GM23338 (cell line): ENCODE data around the gene ZBTB5. TPM values are rescaled to one million over a fixed set of nuclear protein-coding genes. Genes with fewer than 3 reads are reported as not detected.

Experiments
- ATAC-seq: fragments of 200-7000 bp; cut with Tn5 transposase; 3 replicates; pipeline ENCODE4 v1.9.1; 2020
- DNase-seq: peaks from one replicate; pipeline ENCODE4 v3.0.0-alpha.2; 2015; ENCODE audit warnings: low spot score
- H2AFZ ChIP-seq: fragments of 200-600 bp; sonication (generic); 2 replicates; pipeline ENCODE4 v1.8.0; 2016; ENCODE audit warnings: antibody characterized with exemption, mild to moderate bottlenecking, moderate library complexity
- H3F3A ChIP-seq: fragments of 200-600 bp; sonication (generic); replicated peaks from 2 replicates; pipeline ENCODE4 v1.8.0; 2017; ENCODE audit warnings: antibody characterized with exemption, mixed run types, low read depth
- H3K27ac ChIP-seq: fragments of 200-600 bp; sonication (generic); 2 replicates; pipeline ENCODE4 v1.6.1; 2016; ENCODE audit warnings: low read depth
- H3K27me3 ChIP-seq: fragments of 200-600 bp; sonication (generic); 2 replicates; pipeline ENCODE4 v1.8.0; 2016; ENCODE audit warnings: mild to moderate bottlenecking, mixed run types, moderate library complexity; ENCODE audit not compliant: insufficient read depth
- H3K36me3 ChIP-seq: fragments of 200-600 bp; sonication (generic); 2 replicates; pipeline ENCODE4 v1.8.0; 2016; ENCODE audit warnings: mild to moderate bottlenecking; ENCODE audit not compliant: insufficient read depth
- H3K4me1 ChIP-seq: fragments of 200-600 bp; sonication (generic); 2 replicates; pipeline ENCODE4 v1.8.0; 2016; ENCODE audit warnings: mild to moderate bottlenecking, moderate library complexity; ENCODE audit not compliant: insufficient read depth
- H3K4me2 ChIP-seq: fragments of 200-600 bp; sonication (generic); 2 replicates; pipeline ENCODE4 v1.7.1; 2017; ENCODE audit warnings: mixed run types
- H3K4me3 ChIP-seq: fragments of 200-600 bp; sonication (generic); 2 replicates; pipeline ENCODE4 v1.6.1; 2016; ENCODE audit warnings: mixed run types
- H3K79me2 ChIP-seq: fragments of 200-600 bp; sonication (generic); replicated peaks from 2 replicates; pipeline ENCODE4 v1.8.0; 2017; ENCODE audit warnings: mild to moderate bottlenecking; ENCODE audit not compliant: insufficient read depth
- H3K9me2 ChIP-seq: fragments of 200-600 bp; sonication (generic); 2 replicates; pipeline ENCODE4 v1.8.0; 2017; ENCODE audit not compliant: insufficient read depth
- H4K20me1 ChIP-seq: fragments of 200-600 bp; sonication (generic); replicated peaks from 2 replicates; pipeline ENCODE4 v1.8.0; 2017; ENCODE audit warnings: mild to moderate bottlenecking; ENCODE audit not compliant: insufficient read depth
- H3K27ac Mint-ChIP-seq: 2 replicates; pipeline ENCODE4 v1.8.0; 2020; ENCODE audit warnings: inconsistent platforms, mild to moderate bottlenecking, moderate library complexity, mixed read lengths
- H3K27me3 Mint-ChIP-seq: 3 replicates; pipeline ENCODE4 v1.8.0; 2022; ENCODE audit warnings: low read depth, mild to moderate bottlenecking, moderate library complexity, mixed read lengths, inconsistent platforms; ENCODE audit not compliant: insufficient read depth, poor library complexity
- H3K36me3 Mint-ChIP-seq: 3 replicates; pipeline ENCODE4 v1.8.0; 2021; ENCODE audit warnings: low read depth, mild to moderate bottlenecking, inconsistent platforms, moderate library complexity, mixed read lengths
- H3K4me1 Mint-ChIP-seq: 3 replicates; pipeline ENCODE4 v1.8.0; 2020; ENCODE audit warnings: mild to moderate bottlenecking, inconsistent platforms, mixed read lengths
- H3K4me3 Mint-ChIP-seq: 3 replicates; pipeline ENCODE4 v1.8.0; 2021; ENCODE audit warnings: moderate library complexity, mild to moderate bottlenecking, inconsistent platforms, mixed read lengths
- H3K9me3 Mint-ChIP-seq: 3 replicates; pipeline ENCODE4 v1.8.0; 2020; ENCODE audit warnings: moderate library complexity, mild to moderate bottlenecking, inconsistent platforms, mixed read lengths
- CREB1 ChIP-seq: fragments of 250-450 bp; sonication (Bioruptor Pico); IDR thresholded peaks from 2 replicates; pipeline ENCODE4 v1.5.0; 2020; ENCODE audit warnings: low read depth, mild to moderate bottlenecking, moderate library complexity
- CTCF ChIP-seq, 2 experiments: fragments of 200-600 bp in 1 of 2; sonication (generic) in 1 of 2; conservative IDR thresholded peaks; 2 replicates each; pipeline versions ENCODE4 v1.5.1 to v1.6.1; 2016 to 2017; ENCODE audit warnings: antibody characterized with exemption in 2 of 2, low read depth in 2 of 2, mild to moderate bottlenecking in 2 of 2, moderate library complexity in 1 of 2
- ETS1 ChIP-seq: IDR thresholded peaks from 2 replicates; pipeline ENCODE4 v1.6.1; 2016; ENCODE audit warnings: antibody characterized with exemption
- EZH2 ChIP-seq: fragments of 200-600 bp; sonication (generic); IDR thresholded peaks from one replicate; pipeline ENCODE4 v1.8.0; 2017; ENCODE audit warnings: antibody characterized with exemption, mild to moderate bottlenecking, low read depth; ENCODE audit not compliant: unreplicated experiment
- EZH2phosphoT487 ChIP-seq: fragments of 200-600 bp; sonication (generic); IDR thresholded peaks from one replicate; pipeline ENCODE4 v1.8.1; 2018; ENCODE audit warnings: antibody characterized with exemption; ENCODE audit not compliant: unreplicated experiment
- JUNB ChIP-seq: IDR thresholded peaks from one replicate; pipeline ENCODE4 v1.6.1; 2016; ENCODE audit warnings: antibody characterized with exemption; ENCODE audit not compliant: unreplicated experiment
- NANOG ChIP-seq: IDR thresholded peaks from 2 replicates; pipeline ENCODE4 v1.6.1; 2016; ENCODE audit warnings: antibody characterized with exemption, borderline replicate concordance
- POLR2AphosphoS5 ChIP-seq: IDR thresholded peaks from 2 replicates; pipeline ENCODE4 v1.6.1; 2016; ENCODE audit warnings: antibody characterized with exemption, low read depth
- REST ChIP-seq: IDR thresholded peaks from one replicate; pipeline ENCODE4 v1.6.1; 2018; ENCODE audit warnings: antibody characterized with exemption; ENCODE audit not compliant: unreplicated experiment
- STAT1 ChIP-seq: IDR thresholded peaks from one replicate; pipeline ENCODE4 v1.6.1; 2016; ENCODE audit warnings: antibody characterized with exemption; ENCODE audit not compliant: unreplicated experiment
- ZNF114 ChIP-seq: fragments of 250-450 bp; sonication (Bioruptor Pico); IDR thresholded peaks from 2 replicates; pipeline ENCODE4 v1.5.0; 2020; ENCODE audit warnings: mild to moderate bottlenecking, moderate library complexity
- polyA plus RNA-seq: library from polyadenylated mRNA; unstranded; fragments of >200 nt; fragmentation: Nextera tagmentation; extraction: Ambion mirVana; gene quantifications from 2 replicates; pipeline ENCODE4 v1.2.1, GENCODE V29; 2016
- total RNA-seq: library from RNA; depleted of rRNA; stranded (reverse); fragments of >200 nt; shearing (Covaris generic); gene quantifications from 2 replicates; pipeline ENCODE4 v1.2.3, GENCODE V29; 2014

Gene ZBTB5
- total and polyA plus RNA-seq, 2 experiments from 2014 or later, result 2.8 to 19.5 TPM

- Histone ChIP-seq H3F3A (peaks cover 7% of the 10 kb centered on the region; the same call in 1 of the 2 replicates), H3K36me3 (peaks cover 7% of the 10 kb centered on the region; the same call in 1 of the 2 replicates), H3K79me2 (peaks cover 15% of the 10 kb centered on the region), H4K20me1 (peaks cover 4% of the 10 kb centered on the region; the same call in 1 of the 2 replicates), H3K27me3 (no peaks in the 10 kb centered on the region), H3K9me2 (no peaks in the 10 kb centered on the region), H3K4me1 (peaks cover 8% of the 10 kb centered on the region), H2AFZ (no peak overlapping the region), H3K4me2 (no peak overlapping the region), H3K4me3 (peak overlapping the region; percentile 92; the same call in 1 of the 2 replicates), H3K27ac (no peak overlapping the region)
- no peak for DNase-seq
- TF ChIP-seq STAT1, result no peak
- no peak for TF ChIP-seq ETS1
- no peak for TF ChIP-seq ZNF114 (CRISPR knock-in tag)
- TF ChIP-seq NANOG, result no peak
- no peak for TF ChIP-seq CREB1 (CRISPR knock-in tag)
- no peak for TF ChIP-seq REST
- TF ChIP-seq POLR2AphosphoS5, result no peak
- no peak for TF ChIP-seq EZH2phosphoT487
- no peak for TF ChIP-seq CTCF (conservative IDR thresholded peaks at IDR 0.05; ENCODE audit: low read depth in 2 of 2)
- no peak for TF ChIP-seq EZH2
- TF ChIP-seq JUNB, result no peak
- Mint-ChIP-seq H3K27me3 (peaks cover 13% of the 10 kb centered on the region), H3K4me3 (no peak overlapping the region), H3K27ac (no peak overlapping the region), H3K36me3 (peaks cover 41% of the 10 kb centered on the region), H3K4me1 (peaks cover 19% of the 10 kb centered on the region; the same call in 2 of the 3 replicates), H3K9me3 (no peaks in the 10 kb centered on the region)
- peak; percentile 3; the same call in 1 of the 3 replicates for ATAC-seq
Measured at GRCh38 chr9:37424686-37425297, 40.5 kb downstream of the ZBTB5 start.
